Trophoblast cell (in vitro differentiated cells and primary cell): ENCODE measurements around the gene CPOX.

Source experiments
- DNase-seq, 2 donors: peaks; one replicate each; pipeline ENCODE4 v3.0.0-alpha.2; 2016
- H2AFZ ChIP-seq: 2 replicates; pipeline ENCODE4 v1.6.1; 2013; ENCODE audit warnings: low read length, moderate library complexity, mild to moderate bottlenecking; ENCODE audit not compliant: insufficient read depth, poor library complexity
- H2AK5ac ChIP-seq: 2 replicates; pipeline ENCODE4 v1.6.1; 2013; ENCODE audit warnings: mild to moderate bottlenecking, low read length
- H2BK120ac ChIP-seq: 2 replicates; pipeline ENCODE4 v1.6.1; 2013; ENCODE audit warnings: low read length, mild to moderate bottlenecking, moderate library complexity; ENCODE audit not compliant: insufficient read depth, poor library complexity
- H2BK12ac ChIP-seq: 2 replicates; pipeline ENCODE4 v1.6.1; 2013; ENCODE audit warnings: mild to moderate bottlenecking, low read length, moderate library complexity
- H2BK5ac ChIP-seq: 2 replicates; pipeline ENCODE4 v1.6.1; 2013; ENCODE audit warnings: low read length, low read depth, moderate library complexity, mild to moderate bottlenecking; ENCODE audit not compliant: poor library complexity
- H3K14ac ChIP-seq: 2 replicates; pipeline ENCODE4 v1.6.1; 2013; ENCODE audit warnings: mild to moderate bottlenecking, low read length
- H3K18ac ChIP-seq: 2 replicates; pipeline ENCODE4 v1.6.1; 2013; ENCODE audit warnings: mild to moderate bottlenecking, low read length
- H3K23ac ChIP-seq: 2 replicates; pipeline ENCODE4 v1.6.1; 2013; ENCODE audit warnings: low read length
- H3K27ac ChIP-seq: 2 replicates; pipeline ENCODE4 v1.5.1; 2013; ENCODE audit warnings: low read depth, mild to moderate bottlenecking, inconsistent platforms, low read length, moderate library complexity
- H3K27me3 ChIP-seq: 2 replicates; pipeline ENCODE4 v1.6.1; 2013; ENCODE audit warnings: inconsistent platforms, mild to moderate bottlenecking, low read length, moderate library complexity; ENCODE audit not compliant: insufficient read depth
- H3K36me3 ChIP-seq, 2 experiments: 1 replicate in 1 of 2; 2 replicates in 1 of 2; pipeline ENCODE4 v1.6.1; 2013; ENCODE audit warnings: low read length in 2 of 2, mild to moderate bottlenecking in 2 of 2, moderate library complexity in 1 of 2; ENCODE audit not compliant: insufficient read depth in 2 of 2, control insufficient read depth in 1 of 2
- H3K4ac ChIP-seq: 2 replicates; pipeline ENCODE4 v1.6.1; 2013; ENCODE audit warnings: low read depth, mild to moderate bottlenecking, low read length, moderate library complexity
- H3K4me1 ChIP-seq, 2 experiments: 1 replicate in 1 of 2; 2 replicates in 1 of 2; pipeline ENCODE4 v1.6.1; 2013; ENCODE audit warnings: low read length in 2 of 2, mild to moderate bottlenecking in 2 of 2, moderate library complexity in 1 of 2; ENCODE audit not compliant: insufficient read depth in 2 of 2, control insufficient read depth in 1 of 2
- H3K4me2 ChIP-seq: 2 replicates; pipeline ENCODE4 v1.6.1; 2013; ENCODE audit warnings: inconsistent platforms, mild to moderate bottlenecking, low read length, moderate library complexity
- H3K4me3 ChIP-seq: 2 replicates; pipeline ENCODE4 v1.5.1; 2013; ENCODE audit warnings: mild to moderate bottlenecking, low read depth, low read length, inconsistent platforms
- H3K79me1 ChIP-seq: one replicate; pipeline ENCODE4 v1.6.1; 2013; ENCODE audit warnings: low read length
- H3K79me2 ChIP-seq: 2 replicates; pipeline ENCODE4 v1.6.1; 2013; ENCODE audit warnings: low read length, mild to moderate bottlenecking; ENCODE audit not compliant: control insufficient read depth, insufficient read depth, poor library complexity
- H3K9ac ChIP-seq: 2 replicates; pipeline ENCODE4 v1.6.1; 2013; ENCODE audit warnings: mild to moderate bottlenecking, low read length
- H3K9me3 ChIP-seq: 2 replicates; pipeline ENCODE4 v1.6.1; 2013; ENCODE audit warnings: low read depth, mild to moderate bottlenecking, control low read depth, inconsistent platforms, low read length; ENCODE audit not compliant: insufficient read depth
- H4K12ac ChIP-seq: 2 replicates; pipeline ENCODE4 v1.6.1; 2013; ENCODE audit warnings: low read depth, mild to moderate bottlenecking, low read length, moderate library complexity
- H4K8ac ChIP-seq: 2 replicates; pipeline ENCODE4 v1.6.1; 2013; ENCODE audit warnings: low read depth, mild to moderate bottlenecking, low read length, moderate library complexity
- H4K91ac ChIP-seq: one replicate; pipeline ENCODE4 v1.6.1; 2013; ENCODE audit warnings: low read depth, mild to moderate bottlenecking, low read length, moderate library complexity
- WGBS: extraction: QIAGEN DNeasy Blood & Tissue Kit; methylation state at CpG from one replicate; pipeline ENCODE4 v1.1.7; 2013; ENCODE audit warnings: missing lambda C conversion rate; ENCODE audit not compliant: insufficient read length, insufficient coverage; ENCODE audit errors: extremely low coverage; 5-methylcytosine and 5-hydroxymethylcytosine counted together

The CPOX gene

GRCh38 chr3:98596087-98596486 lies 2.7 kb upstream of the CPOX start:
- no peak overlapping the region for H2BK12ac ChIP-seq

GRCh38 chr3:98594628-98595324 lies 1.4 kb upstream of the CPOX start:
- WGBS = no CpG with 5 or more reads among the region's 5 CpGs
- Histone ChIP-seq H3K18ac (no peak overlapping the region), H3K4me1 (peaks cover 0 to 9% of the 10 kb centered on the region in 2 experiments), H3K27ac (no peak overlapping the region), H4K91ac (no peak overlapping the region), H3K4ac (no peak overlapping the region), H3K79me2 (peaks cover 9% of the 10 kb centered on the region), H3K9ac (no peak overlapping the region), H3K14ac (no peak overlapping the region), H4K12ac (no peak overlapping the region), H2AK5ac (no peak overlapping the region), H3K4me2 (no peak overlapping the region), H3K23ac (no peak overlapping the region), H3K36me3 (peaks cover 0 to 4% of the 10 kb centered on the region in 2 experiments), H3K4me3 (no peak overlapping the region), H3K27me3 (no peaks in the 10 kb centered on the region), H3K79me1 (peaks cover 10% of the 10 kb centered on the region), H4K8ac (no peak overlapping the region), H3K9me3 (no peaks in the 10 kb centered on the region), H2BK5ac (no peak overlapping the region), H2BK12ac (no peak overlapping the region), H2AFZ (no peak overlapping the region), H2BK120ac (no peak overlapping the region)
- no peak for DNase-seq

More at GRCh38 chr3:98596087-98596486, 2.7 kb upstream of the CPOX start:
- H3K27ac ChIP-seq = no peak overlapping the region
- no peak for DNase-seq
- H3K14ac ChIP-seq = no peak overlapping the region
- H3K79me1 ChIP-seq = peaks cover 10% of the 10 kb centered on the region
- no peaks in the 10 kb centered on the region for H3K9me3 ChIP-seq
- no peak overlapping the region for H3K4me2 ChIP-seq
- no peak overlapping the region for H2BK120ac ChIP-seq
- H3K4ac ChIP-seq = no peak overlapping the region
- H4K91ac ChIP-seq = no peak overlapping the region
- H3K9ac ChIP-seq = no peak overlapping the region
- no peaks in the 10 kb centered on the region for H3K27me3 ChIP-seq
- peaks cover 9% of the 10 kb centered on the region for H3K79me2 ChIP-seq
- peaks cover 0 to 9% of the 10 kb centered on the region in 2 experiments for H3K4me1 ChIP-seq
- no peak overlapping the region for H3K18ac ChIP-seq
- H2AFZ ChIP-seq = no peak overlapping the region
- H2BK5ac ChIP-seq = no peak overlapping the region
- no peak overlapping the region for H3K4me3 ChIP-seq
- no peak overlapping the region for H4K8ac ChIP-seq
- H3K36me3 ChIP-seq = no peaks in the 10 kb centered on the region
- H3K23ac ChIP-seq = no peak overlapping the region
- H2AK5ac ChIP-seq = no peak overlapping the region
- no peak overlapping the region for H4K12ac ChIP-seq

- Histone ChIP-seq H3K18ac (peak overlapping the region; percentile 54), H2BK12ac (no peak overlapping the region), H3K27me3 (no peaks in the 10 kb centered on the region), H3K36me3 (peaks cover 0 to 5% of the 10 kb centered on the region in 2 experiments), H2AK5ac (no peak overlapping the region), H3K4me3 (peak overlapping the region; percentile 83), H4K8ac (no peak overlapping the region), H4K12ac (no peak overlapping the region), H3K79me1 (peaks cover 10% of the 10 kb centered on the region), H3K23ac (no peak overlapping the region), H3K9ac (peak overlapping the region; percentile 59), H3K27ac (no peak overlapping the region), H3K79me2 (peaks cover 9% of the 10 kb centered on the region), H3K4me1 (peaks cover 0 to 9% of the 10 kb centered on the region in 2 experiments), H2AFZ (peak overlapping the region; percentile 82), H3K14ac (no peak overlapping the region), H4K91ac (peak overlapping the region; percentile 51), H3K9me3 (no peaks in the 10 kb centered on the region), H3K4ac (peak overlapping the region; percentile 22), H2BK5ac (no peak overlapping the region), H2BK120ac (peak overlapping the region; percentile 54), H3K4me2 (peak overlapping the region; percentile 99)
- DNase-seq = peak in 1 of 2 donors; percentile 54
- WGBS = no CpG with 5 or more reads among the region's 11 CpGs
Measured at GRCh38 chr3:98592345-98592935, 971 bp downstream of the CPOX start.

DNA sequence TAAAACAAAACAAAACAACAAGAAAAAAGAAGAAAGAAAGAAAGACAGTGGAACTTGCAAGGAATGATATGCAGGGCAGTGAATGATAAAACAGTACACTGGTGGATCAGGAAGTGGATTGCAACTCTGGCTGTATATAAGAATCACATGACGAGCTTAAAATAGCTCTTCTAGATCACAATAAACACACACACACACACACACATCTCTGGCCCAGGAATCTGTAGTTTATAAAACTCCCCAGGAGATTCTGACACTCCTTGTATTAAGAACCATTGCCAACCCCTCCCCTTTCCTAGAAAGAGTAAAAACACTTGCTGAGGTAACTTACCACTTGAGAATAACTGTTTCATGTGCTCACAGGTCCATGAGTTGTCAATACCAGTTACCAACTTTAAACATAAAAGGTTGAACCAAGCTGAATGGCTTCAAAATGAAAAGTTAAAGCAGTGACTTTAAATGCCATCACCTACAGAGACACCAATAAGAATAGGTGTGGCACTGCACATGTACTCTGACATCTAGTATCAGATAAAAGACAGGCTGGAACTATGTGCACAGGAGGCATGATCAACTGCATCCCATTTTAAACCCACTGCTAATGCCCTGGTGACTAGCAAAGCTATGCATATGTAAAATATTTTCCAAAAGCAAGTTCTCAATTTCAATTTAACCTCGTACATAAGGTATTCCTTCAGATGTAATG lies 3.9 kb downstream of the CPOX start:
- H3K27ac ChIP-seq = no peak overlapping the region
- H2BK120ac ChIP-seq = no peak overlapping the region
- H3K9me3 ChIP-seq = no peaks in the 10 kb centered on the region
- H3K14ac ChIP-seq = no peak overlapping the region
- H3K4me1 ChIP-seq = peaks cover 0 to 12% of the 10 kb centered on the region in 2 experiments
- H3K27me3 ChIP-seq = no peaks in the 10 kb centered on the region
- no peak overlapping the region for H2AK5ac ChIP-seq
- H3K18ac ChIP-seq = no peak overlapping the region
- H4K91ac ChIP-seq = no peak overlapping the region
- no peak overlapping the region for H3K4ac ChIP-seq
- peaks cover 0 to 11% of the 10 kb centered on the region in 2 experiments for H3K36me3 ChIP-seq
- H4K8ac ChIP-seq = no peak overlapping the region
- H3K4me2 ChIP-seq = no peak overlapping the region
- no peak overlapping the region for H4K12ac ChIP-seq
- H2AFZ ChIP-seq = no peak overlapping the region
- WGBS = no CpG with 5 or more reads among the region's 2 CpGs
- H3K79me1 ChIP-seq = peaks cover 10% of the 10 kb centered on the region
- H2BK5ac ChIP-seq = no peak overlapping the region
- no peak overlapping the region for H2BK12ac ChIP-seq
- H3K79me2 ChIP-seq = peaks cover 9% of the 10 kb centered on the region
- H3K23ac ChIP-seq = no peak overlapping the region
- H3K4me3 ChIP-seq = no peak overlapping the region
- H3K9ac ChIP-seq = no peak overlapping the region
- DNase-seq = no peak
